GM12878 (cell line): Measurements from ENCODE around the gene RUNDC3A.
"Not testable (repeated sequence)": the region's sequence is repeated elsewhere in the genome, so short reads cannot be mapped to it uniquely, and the experiment has no call there.

Source experiments
- CTCF ChIP-seq, 3 experiments: IDR thresholded peaks in 2 of 3; conservative IDR thresholded peaks in 1 of 3; 2 replicates each; pipeline ENCODE4 v1.5.1; 2011; ENCODE audit warnings: low read depth in 3 of 3, low read length in 3 of 3, mild to moderate bottlenecking in 3 of 3, control low read depth in 2 of 3, moderate library complexity in 2 of 3, inconsistent platforms in 1 of 3, mixed read lengths in 1 of 3; ENCODE audit not compliant: control insufficient read depth in 2 of 3, insufficient read depth in 1 of 3; ENCODE audit errors: extremely low read depth in 1 of 3
- ETV6 ChIP-seq, 2 experiments: fragments of 450-650 bp in 1 of 2; IDR thresholded peaks in 1 of 2; conservative IDR thresholded peaks in 1 of 2; 2 replicates each; pipeline ENCODE4 v1.6.1; 2014; ENCODE audit warnings: antibody characterized with exemption in 1 of 2, borderline replicate concordance in 1 of 2, low read depth in 1 of 2, mild to moderate bottlenecking in 1 of 2, moderate library complexity in 1 of 2
- NFIC ChIP-seq: IDR thresholded peaks from 2 replicates; pipeline ENCODE4 v1.6.1; 2012; ENCODE audit warnings: low read depth, mild to moderate bottlenecking, inconsistent platforms, low read length, moderate library complexity
- SP1 ChIP-seq: IDR thresholded peaks from one replicate; pipeline ENCODE4 v1.6.1; 2011; ENCODE audit warnings: low read depth, low read length

GRCh38 chr17:44347206-44348055 lies 39.0 kb downstream of the RUNDC3A start:
- TF ChIP-seq NFIC; SP1; CTCF (IDR thresholded peaks at IDR 0.05 in 2 of 3, conservative IDR thresholded peaks at IDR 0.05 in 1 of 3; ENCODE audit: control insufficient read depth in 2 of 3, extremely low read depth in 1 of 3, insufficient read depth in 1 of 3, low read depth in 3 of 3, low read length in 3 of 3); ETV6 (conservative IDR thresholded peaks at IDR 0.05 in 1 of 2, IDR thresholded peaks at IDR 0.05 in 1 of 2; ENCODE audit: borderline replicate concordance in 1 of 2, low read depth in 1 of 2): not testable (repeated sequence)
